Endothelial cell of umbilical vein (primary cell): ENCODE data around the gene GOLGA3.

Source experiments
- EZH2 ChIP-seq: IDR thresholded peaks from 2 replicates; pipeline ENCODE4 v1.6.1; 2012; ENCODE audit warnings: borderline replicate concordance, low read depth, mild to moderate bottlenecking, moderate library complexity, low read length, inconsistent platforms; ENCODE audit not compliant: severe bottlenecking
- JUN ChIP-seq: IDR thresholded peaks from 2 replicates; pipeline ENCODE4 v1.6.1; 2011; ENCODE audit warnings: borderline replicate concordance, low read depth; ENCODE audit not compliant: insufficient read length, insufficient read depth
- MYC ChIP-seq: IDR thresholded peaks from one replicate; pipeline ENCODE4 v1.6.1; 2011; ENCODE audit warnings: mild to moderate bottlenecking, low read depth, low read length
- POLR2A ChIP-seq: IDR thresholded peaks from 2 replicates; pipeline ENCODE4 v1.6.1; 2012; ENCODE audit warnings: low read depth, mild to moderate bottlenecking, control low read depth, low read length
- POLR2AphosphoS5 ChIP-seq: IDR thresholded peaks from 2 replicates; pipeline ENCODE4 v1.6.1; 2012; ENCODE audit warnings: low read depth, mild to moderate bottlenecking, control low read depth, low read length, moderate library complexity; ENCODE audit not compliant: insufficient read depth
- TF ChIP-seq, protein P1 (sequence below), 2 donors: IDR thresholded peaks; 1 replicate in 1 of 2; 2 replicates in 1 of 2; pipeline ENCODE4 v1.5.1; 2011; ENCODE audit warnings: low read length in 2 of 2, mild to moderate bottlenecking in 2 of 2, moderate library complexity in 2 of 2, control low read depth in 1 of 2, inconsistent platforms in 1 of 2, low read depth in 1 of 2; ENCODE audit not compliant: insufficient read depth in 1 of 2; ENCODE audit errors: extremely low read depth in 1 of 2

DNA sequence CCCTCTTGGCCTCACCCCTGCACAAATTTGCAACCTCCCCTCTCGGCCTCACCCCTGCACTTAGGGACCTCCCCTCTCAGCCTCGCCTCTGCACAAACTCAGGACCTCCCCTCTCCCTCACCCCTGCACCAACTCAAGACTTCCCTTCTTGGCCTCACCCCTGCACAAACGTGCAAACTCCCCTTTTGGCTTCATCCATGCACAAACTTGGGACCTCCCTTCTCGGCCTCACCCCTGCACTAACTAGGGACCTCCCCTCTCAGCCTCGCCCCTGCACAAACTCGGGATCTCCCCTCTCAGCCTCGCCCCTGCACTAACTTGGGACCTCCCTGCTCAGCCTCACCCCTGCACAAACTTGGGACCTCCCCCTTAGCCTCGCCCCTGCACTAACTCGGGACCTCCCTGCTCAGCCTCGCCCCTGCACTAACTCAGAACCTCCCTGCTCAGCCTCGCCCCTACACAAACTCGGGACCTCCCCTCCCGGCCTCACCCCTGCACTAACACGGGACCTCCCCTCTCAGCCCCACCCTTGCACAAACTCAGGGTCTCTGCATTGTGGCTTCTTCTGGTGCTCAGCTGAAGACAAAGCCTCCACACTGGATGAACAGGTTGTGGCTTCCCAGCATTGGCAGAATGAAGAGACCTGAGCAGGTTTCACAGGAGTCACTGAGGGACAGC, 11.0 kb upstream of the GOLGA3 start:
- TF ChIP-seq, protein P1, sequence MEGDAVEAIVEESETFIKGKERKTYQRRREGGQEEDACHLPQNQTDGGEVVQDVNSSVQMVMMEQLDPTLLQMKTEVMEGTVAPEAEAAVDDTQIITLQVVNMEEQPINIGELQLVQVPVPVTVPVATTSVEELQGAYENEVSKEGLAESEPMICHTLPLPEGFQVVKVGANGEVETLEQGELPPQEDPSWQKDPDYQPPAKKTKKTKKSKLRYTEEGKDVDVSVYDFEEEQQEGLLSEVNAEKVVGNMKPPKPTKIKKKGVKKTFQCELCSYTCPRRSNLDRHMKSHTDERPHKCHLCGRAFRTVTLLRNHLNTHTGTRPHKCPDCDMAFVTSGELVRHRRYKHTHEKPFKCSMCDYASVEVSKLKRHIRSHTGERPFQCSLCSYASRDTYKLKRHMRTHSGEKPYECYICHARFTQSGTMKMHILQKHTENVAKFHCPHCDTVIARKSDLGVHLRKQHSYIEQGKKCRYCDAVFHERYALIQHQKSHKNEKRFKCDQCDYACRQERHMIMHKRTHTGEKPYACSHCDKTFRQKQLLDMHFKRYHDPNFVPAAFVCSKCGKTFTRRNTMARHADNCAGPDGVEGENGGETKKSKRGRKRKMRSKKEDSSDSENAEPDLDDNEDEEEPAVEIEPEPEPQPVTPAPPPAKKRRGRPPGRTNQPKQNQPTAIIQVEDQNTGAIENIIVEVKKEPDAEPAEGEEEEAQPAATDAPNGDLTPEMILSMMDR (IDR thresholded peaks at IDR 0.05; ENCODE audit: extremely low read depth in 1 of 2, insufficient read depth in 1 of 2, low read depth in 1 of 2, low read length in 2 of 2): no peak
- TF ChIP-seq EZH2 (no peak), POLR2A (no peak), POLR2AphosphoS5 (no peak), JUN (no peak), MYC (no peak)
